ENCODE results near the gene ZFP2. TPM values are rescaled to one million over a fixed set of nuclear protein-coding genes. Genes with fewer than 3 reads are reported as not detected.
A peak's percentile ranks its signal among the peaks of the same experiment; 100 is the strongest.

ZFP2 gene
- total and polyA plus RNA-seq, 2 of the 13 experiments (the other 11 are each of a cell fraction or from before 2014, with no cell fraction given), result 0.27 to 0.42 TPM

GRCh38 chr5:178861627-178862026, 34.1 kb upstream of the ZFP2 start (continued):
- 0 out of 2 replicates have a peak, but pooled peaks have one; percentile 26 for TF ChIP-seq ADNP (CRISPR knock-in tag; IDR thresholded peaks at IDR 0.05)
- TF ChIP-seq REST (IDR thresholded peaks at IDR 0.05; ENCODE audit: borderline replicate concordance in 1 of 2, low read depth in 1 of 2, low read length in 2 of 2), result no peak
- no peak for TF ChIP-seq ZNF652 (CRISPR knock-in tag; IDR thresholded peaks at IDR 0.05; ENCODE audit: borderline replicate concordance, low read depth)
- TF ChIP-seq ZNF432 (CRISPR knock-in tag; IDR thresholded peaks at IDR 0.05; ENCODE audit: borderline replicate concordance), result no peak
- TF ChIP-seq ZNF576 (CRISPR knock-in tag; IDR thresholded peaks at IDR 0.05), result no peak

DNA sequence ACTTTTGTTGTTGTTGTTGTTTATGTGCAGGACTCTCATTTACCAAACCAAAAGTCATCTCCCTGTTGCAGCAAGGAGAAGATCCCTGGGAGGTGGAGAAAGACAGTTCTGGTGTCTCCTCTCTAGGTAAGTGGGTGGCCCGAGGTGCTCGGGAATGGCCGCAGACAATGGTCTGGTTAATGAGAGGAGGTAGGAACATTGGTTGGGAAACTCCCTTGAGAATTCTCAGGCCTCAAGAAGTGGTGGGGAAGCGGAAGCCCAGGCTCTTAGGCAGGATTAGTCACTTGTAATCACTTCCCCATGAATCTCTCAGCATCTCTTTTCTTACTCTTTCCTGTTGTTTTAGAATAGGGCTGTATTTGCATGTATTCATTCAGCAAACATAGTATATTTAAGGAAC, 28.8 kb upstream of the ZFP2 start:
- Histone ChIP-seq H3K4me1 (ENCODE audit: insufficient read depth, low read length) (peaks cover 10% of the 10 kb centered on the region), H3K9me3 (ENCODE audit: low read length) (no peaks in the 10 kb centered on the region), H3K9ac (ENCODE audit: insufficient read depth, low read depth, low read length) (no peak overlapping the region), H3K79me2 (ENCODE audit: insufficient read depth, low read length) (no peaks in the 10 kb centered on the region), H3K4me3 (replicated peaks in 1 of 3; ENCODE audit: insufficient read depth in 1 of 3, low read depth in 2 of 3, low read length in 3 of 3) (no peak overlapping the region), H3K27ac (ENCODE audit: extremely low read length, insufficient read depth, low read length) (no peak overlapping the region), H3K4me2 (ENCODE audit: low read depth, low read length) (no peak overlapping the region), H4K20me1 (ENCODE audit: insufficient read depth, low read length) (no peaks in the 10 kb centered on the region), H2AFZ (ENCODE audit: low read length) (no peak overlapping the region), H3K27me3 (ENCODE audit: control insufficient read depth in 1 of 2, insufficient read depth in 2 of 2, low read length in 2 of 2) (no peaks in the 10 kb centered on the region), H3K36me3 (replicated peaks in 1 of 2; ENCODE audit: control insufficient read depth in 1 of 2, insufficient read depth in 2 of 2, low read length in 2 of 2) (peaks cover 10 to 47% of the 10 kb centered on the region in 2 experiments; a peak in 4 of 5 replicates)
- intact Hi-C loops (cut with micrococcal nuclease; ENCODE audit: unreplicated experiment) (no loop called here), in situ Hi-C loops (cut with HindIII; ENCODE audit: extremely low pct_ligation_motif_present, low pct_unique_long_range_greater_than_20kb) (no loop called here)
- POLR2A ChIA-PET, result no interaction called here
- FAIRE-seq, result no peak
- CTCF ChIA-PET (ENCODE audit: low intra/inter-chr PET ratio, low total read pairs), result no interaction called here
- no TSS peak for BruUV-seq (replicated peaks)
- DNase-seq (ENCODE audit: low spot score), result no peak
- no peak for ATAC-seq
- WGBS (ENCODE audit: low lambda C conversion rate), result 89% methylated on average over 4 of the region's 4 CpGs
- TF ChIP-seq CCDC6 (CRISPR knock-in tag; IDR thresholded peaks at IDR 0.05) (no peak), MYPOP (CRISPR knock-in tag; IDR thresholded peaks at IDR 0.05) (no peak), AGO2 (optimal IDR thresholded peaks at IDR 0.05; ENCODE audit: low read depth, low read length) (no peak), ZNF275 (CRISPR knock-in tag; IDR thresholded peaks at IDR 0.05; ENCODE audit: borderline replicate concordance) (no peak), ZNF576 (CRISPR knock-in tag; IDR thresholded peaks at IDR 0.05) (no peak), SPEN (CRISPR knock-in tag; IDR thresholded peaks at IDR 0.05; ENCODE audit: low read depth) (no peak), ZSCAN12 (CRISPR knock-in tag; IDR thresholded peaks at IDR 0.05) (no peak)
- TF ChIP-seq, protein P1, sequence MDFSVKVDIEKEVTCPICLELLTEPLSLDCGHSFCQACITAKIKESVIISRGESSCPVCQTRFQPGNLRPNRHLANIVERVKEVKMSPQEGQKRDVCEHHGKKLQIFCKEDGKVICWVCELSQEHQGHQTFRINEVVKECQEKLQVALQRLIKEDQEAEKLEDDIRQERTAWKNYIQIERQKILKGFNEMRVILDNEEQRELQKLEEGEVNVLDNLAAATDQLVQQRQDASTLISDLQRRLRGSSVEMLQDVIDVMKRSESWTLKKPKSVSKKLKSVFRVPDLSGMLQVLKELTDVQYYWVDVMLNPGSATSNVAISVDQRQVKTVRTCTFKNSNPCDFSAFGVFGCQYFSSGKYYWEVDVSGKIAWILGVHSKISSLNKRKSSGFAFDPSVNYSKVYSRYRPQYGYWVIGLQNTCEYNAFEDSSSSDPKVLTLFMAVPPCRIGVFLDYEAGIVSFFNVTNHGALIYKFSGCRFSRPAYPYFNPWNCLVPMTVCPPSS (IDR thresholded peaks at IDR 0.05), result no peak
- TF ChIP-seq, protein P2, sequence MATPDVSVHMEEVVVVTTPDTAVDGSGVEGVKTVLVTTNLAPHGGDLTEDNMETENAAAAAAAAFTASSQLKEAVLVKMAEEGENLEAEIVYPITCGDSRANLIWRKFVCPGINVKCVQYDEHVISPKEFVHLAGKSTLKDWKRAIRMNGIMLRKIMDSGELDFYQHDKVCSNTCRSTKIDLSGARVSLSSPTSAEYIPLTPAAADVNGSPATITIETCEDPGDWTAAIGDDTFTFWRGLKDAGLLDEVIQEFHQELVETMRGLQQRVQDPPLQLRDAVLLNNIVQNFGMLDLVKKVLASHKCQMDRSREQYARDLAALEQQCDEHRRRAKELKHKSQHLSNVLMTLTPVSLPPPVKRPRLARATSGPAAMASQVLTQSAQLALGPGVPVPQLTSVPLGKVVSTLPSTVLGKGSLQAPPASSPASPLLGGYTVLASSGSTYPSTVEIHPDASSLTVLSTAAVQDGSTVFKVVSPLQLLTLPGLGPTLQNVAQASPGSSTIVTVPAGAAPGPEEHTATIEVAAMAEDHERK (CRISPR knock-in tag; IDR thresholded peaks at IDR 0.05; ENCODE audit: low read depth), result no peak
